Measurements from ENCODE around the gene PYURF. TPM values are rescaled to one million over a fixed set of nuclear protein-coding genes. Genes with fewer than 3 reads are reported as not detected.

The PYURF gene
- total RNA-seq, 1 experiment from 2014 or later: 37.6 TPM

GRCh38 chr4:88522702-88523324 lies 763 bp downstream of the PYURF start:
- H3K9me3 ChIP-seq (ENCODE audit: control insufficient read depth, insufficient read depth, low read depth, low read length): no peaks in the 10 kb centered on the region
- POLR2A ChIA-PET: interaction anchor here (0.6 to 0.7 kb wide), 2 partner anchors 52 to 68 kb away, joined by 3 read pairs; no protein-coding TSS in a partner anchor
- H3K27me3 ChIP-seq (ENCODE audit: control insufficient read depth, insufficient read depth, low read length): no peaks in the 10 kb centered on the region
- in situ Hi-C loops (cut with HindIII; ENCODE audit: low pct_unique_long_range_greater_than_20kb, low sequenced_read_pairs) (no loop called here), intact Hi-C loops (cut with micrococcal nuclease; ENCODE audit: unreplicated experiment) (no loop called here)
- no peak for ATAC-seq
- H3K4me3 ChIP-seq (ENCODE audit: low read depth in 2 of 2, low read length in 2 of 2): peak overlapping the region; percentile 82 to 87
- H3K36me3 ChIP-seq (ENCODE audit: control insufficient read depth, insufficient read depth, low read length): peaks cover 6% of the 10 kb centered on the region
- no peak for DNase-seq (ENCODE audit: low read depth, low spot score)
- CTCF ChIA-PET: interaction anchor here (0.7 to 1.6 kb wide), 2 partner anchors 304 to 537 kb away, joined by 5 read pairs; no protein-coding TSS in a partner anchor
- peak overlapping the region; percentile 85 for H3K27ac ChIP-seq (ENCODE audit: low read length)
- TF ChIP-seq POLR2AphosphoS5 (IDR thresholded peaks at IDR 0.05; ENCODE audit: low read depth, low read length): no peak
- no peak for TF ChIP-seq SIN3A (IDR thresholded peaks at IDR 0.05; ENCODE audit: borderline replicate concordance, insufficient read depth, low read depth, low read length)
- BruUV-seq (replicated peaks): no TSS peak
- peaks cover 3% of the 10 kb centered on the region for H3K4me1 ChIP-seq (ENCODE audit: control insufficient read depth, insufficient read depth, low read length)

- no TSS peak for BruUV-seq (replicated peaks)
Measured at GRCh38 chr4:88518911-88519310, 4.7 kb downstream of the PYURF start.

GRCh38 chr4:88517825-88518224 lies 5.8 kb downstream of the PYURF start:
- no TSS peak for BruUV-seq (replicated peaks)
- ATAC-seq: no peak
- Histone ChIP-seq H3K27me3 (ENCODE audit: control insufficient read depth, insufficient read depth, low read length) (no peaks in the 10 kb centered on the region), H3K4me1 (ENCODE audit: control insufficient read depth, insufficient read depth, low read length) (peaks cover 3% of the 10 kb centered on the region; the same call in 1 of the 2 replicates), H3K27ac (ENCODE audit: low read length) (no peak overlapping the region), H3K36me3 (ENCODE audit: control insufficient read depth, insufficient read depth, low read length) (peaks cover 3% of the 10 kb centered on the region), H3K9me3 (ENCODE audit: control insufficient read depth, insufficient read depth, low read depth, low read length) (no peaks in the 10 kb centered on the region), H3K4me3 (ENCODE audit: low read depth in 2 of 2, low read length in 2 of 2) (no peak overlapping the region)
- in situ Hi-C loops (cut with HindIII; ENCODE audit: low pct_unique_long_range_greater_than_20kb, low sequenced_read_pairs) (no loop called here), intact Hi-C loops (cut with micrococcal nuclease; ENCODE audit: unreplicated experiment) (loop anchor here (5.0 to 10.0 kb wide), 2 partner anchors 151 to 483 kb away; no protein-coding TSS in a partner anchor)
- ChIA-PET CTCF (interaction anchor here (0.6 to 0.8 kb wide), 2 partner anchors 299 to 778 kb away, joined by 4 to 5 read pairs; no protein-coding TSS in a partner anchor), POLR2A (no interaction called here)
- no peak for TF ChIP-seq POLR2AphosphoS5 (IDR thresholded peaks at IDR 0.05; ENCODE audit: low read depth, low read length)
- TF ChIP-seq SIN3A (IDR thresholded peaks at IDR 0.05; ENCODE audit: borderline replicate concordance, insufficient read depth, low read depth, low read length): no peak
- TF ChIP-seq REST (IDR thresholded peaks at IDR 0.05; ENCODE audit: insufficient read depth in 1 of 2, low read depth in 2 of 2, low read length in 1 of 2): no peak
- no peak for TF ChIP-seq CTCF (IDR thresholded peaks at IDR 0.05)
- TF ChIP-seq TCF7L2 (IDR thresholded peaks at IDR 0.05; ENCODE audit: low read depth, low read length): no peak
- DNase-seq (ENCODE audit: low read depth, low spot score): no peak

More at GRCh38 chr4:88518911-88519310, 4.7 kb downstream of the PYURF start:
- DNase-seq (ENCODE audit: low read depth, low spot score) (no peak), ATAC-seq (no peak)
- Histone ChIP-seq H3K27ac (ENCODE audit: low read length) (no peak overlapping the region), H3K27me3 (ENCODE audit: control insufficient read depth, insufficient read depth, low read length) (no peaks in the 10 kb centered on the region), H3K4me3 (ENCODE audit: low read depth in 2 of 2, low read length in 2 of 2) (no peak overlapping the region), H3K4me1 (ENCODE audit: control insufficient read depth, insufficient read depth, low read length) (peaks cover 3% of the 10 kb centered on the region), H3K9me3 (ENCODE audit: control insufficient read depth, insufficient read depth, low read depth, low read length) (no peaks in the 10 kb centered on the region), H3K36me3 (ENCODE audit: control insufficient read depth, insufficient read depth, low read length) (peaks cover 6% of the 10 kb centered on the region)
- POLR2A ChIA-PET: no interaction called here
- CTCF ChIA-PET: no interaction called here
- in situ Hi-C loops (cut with HindIII; ENCODE audit: low pct_unique_long_range_greater_than_20kb, low sequenced_read_pairs): no loop called here
- no peak for TF ChIP-seq TCF7L2 (IDR thresholded peaks at IDR 0.05; ENCODE audit: low read depth, low read length)
- intact Hi-C loops (cut with micrococcal nuclease; ENCODE audit: unreplicated experiment): loop anchor here (5.0 to 10.0 kb wide), 2 partner anchors 152 to 484 kb away; no protein-coding TSS in a partner anchor

Measured in Panc1 (cell line).